Measurements from ENCODE around the gene CDH9.

CDH9 gene

DNA sequence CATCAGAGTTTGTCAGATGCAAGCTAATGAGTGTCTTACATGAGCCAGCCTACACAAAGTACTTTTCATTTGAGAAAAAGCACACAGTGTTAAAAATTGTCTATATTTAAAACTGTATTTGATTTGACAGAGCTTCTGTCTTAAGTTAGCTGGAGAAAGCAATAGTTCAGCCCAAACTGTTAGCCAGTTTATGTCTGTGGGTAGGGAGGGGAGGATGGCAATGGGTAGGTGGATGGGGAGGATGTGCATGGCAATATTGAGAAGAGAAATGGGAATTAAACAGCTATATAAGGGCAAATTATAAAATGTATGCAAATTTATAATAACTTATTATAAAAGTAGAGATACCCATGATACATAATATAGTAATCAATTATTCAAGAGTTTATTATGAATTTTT, 31.3 kb downstream of the CDH9 start:
- no peaks in the 10 kb centered on the region for H3K27me3 ChIP-seq (ENCODE audit: insufficient read depth, poor library complexity, severe bottlenecking)
- DNase-seq (ENCODE audit: low read depth in 1 of 2, low spot score in 1 of 2), result no peak
- no peak overlapping the region for H3K4me3 ChIP-seq (replicated peaks; ENCODE audit: insufficient read depth, low read length)
- TF ChIP-seq, protein P1, sequence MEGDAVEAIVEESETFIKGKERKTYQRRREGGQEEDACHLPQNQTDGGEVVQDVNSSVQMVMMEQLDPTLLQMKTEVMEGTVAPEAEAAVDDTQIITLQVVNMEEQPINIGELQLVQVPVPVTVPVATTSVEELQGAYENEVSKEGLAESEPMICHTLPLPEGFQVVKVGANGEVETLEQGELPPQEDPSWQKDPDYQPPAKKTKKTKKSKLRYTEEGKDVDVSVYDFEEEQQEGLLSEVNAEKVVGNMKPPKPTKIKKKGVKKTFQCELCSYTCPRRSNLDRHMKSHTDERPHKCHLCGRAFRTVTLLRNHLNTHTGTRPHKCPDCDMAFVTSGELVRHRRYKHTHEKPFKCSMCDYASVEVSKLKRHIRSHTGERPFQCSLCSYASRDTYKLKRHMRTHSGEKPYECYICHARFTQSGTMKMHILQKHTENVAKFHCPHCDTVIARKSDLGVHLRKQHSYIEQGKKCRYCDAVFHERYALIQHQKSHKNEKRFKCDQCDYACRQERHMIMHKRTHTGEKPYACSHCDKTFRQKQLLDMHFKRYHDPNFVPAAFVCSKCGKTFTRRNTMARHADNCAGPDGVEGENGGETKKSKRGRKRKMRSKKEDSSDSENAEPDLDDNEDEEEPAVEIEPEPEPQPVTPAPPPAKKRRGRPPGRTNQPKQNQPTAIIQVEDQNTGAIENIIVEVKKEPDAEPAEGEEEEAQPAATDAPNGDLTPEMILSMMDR (IDR thresholded peaks at IDR 0.05; ENCODE audit: insufficient read depth, low read length), result no peak
- TF ChIP-seq GABPA (IDR thresholded peaks at IDR 0.05; ENCODE audit: low read depth) (no peak), SPI1 (IDR thresholded peaks at IDR 0.05; ENCODE audit: borderline replicate concordance, low read depth) (no peak), REST (IDR thresholded peaks at IDR 0.05; ENCODE audit: insufficient replicate concordance, low read depth) (no peak), POLR2AphosphoS5 (IDR thresholded peaks at IDR 0.05; ENCODE audit: low read depth) (no peak)
- no peak overlapping the region for H3K27ac ChIP-seq (replicated peaks)

GRCh38 chr5:26986985-26987384, 51.4 kb downstream of the CDH9 start:
- TF ChIP-seq POLR2AphosphoS5 (IDR thresholded peaks at IDR 0.05; ENCODE audit: low read depth) (no peak), GABPA (IDR thresholded peaks at IDR 0.05; ENCODE audit: low read depth) (no peak)

GRCh38 chr5:26981750-26982149, 56.6 kb downstream of the CDH9 start:
- Histone ChIP-seq H3K27me3 (ENCODE audit: insufficient read depth, poor library complexity, severe bottlenecking) (no peaks in the 10 kb centered on the region), H3K27ac (replicated peaks) (no peak overlapping the region), H3K4me3 (replicated peaks; ENCODE audit: insufficient read depth, low read length) (no peak overlapping the region)
- TF ChIP-seq REST (IDR thresholded peaks at IDR 0.05; ENCODE audit: insufficient replicate concordance, low read depth) (no peak), SPI1 (IDR thresholded peaks at IDR 0.05; ENCODE audit: borderline replicate concordance, low read depth) (no peak), POLR2AphosphoS5 (IDR thresholded peaks at IDR 0.05; ENCODE audit: low read depth) (no peak), GABPA (IDR thresholded peaks at IDR 0.05; ENCODE audit: low read depth) (no peak)
- TF ChIP-seq, protein P1 (IDR thresholded peaks at IDR 0.05; ENCODE audit: insufficient read depth, low read length), result no peak
- DNase-seq (ENCODE audit: low read depth in 1 of 2, low spot score in 1 of 2), result no peak

More at GRCh38 chr5:26986985-26987384, 51.4 kb downstream of the CDH9 start:
- no peak overlapping the region for H3K4me3 ChIP-seq (replicated peaks; ENCODE audit: insufficient read depth, low read length)
- no peak overlapping the region for H3K27ac ChIP-seq (replicated peaks)
- no peaks in the 10 kb centered on the region for H3K27me3 ChIP-seq (ENCODE audit: insufficient read depth, poor library complexity, severe bottlenecking)
- no peak for DNase-seq (ENCODE audit: low read depth in 1 of 2, low spot score in 1 of 2)

DNA sequence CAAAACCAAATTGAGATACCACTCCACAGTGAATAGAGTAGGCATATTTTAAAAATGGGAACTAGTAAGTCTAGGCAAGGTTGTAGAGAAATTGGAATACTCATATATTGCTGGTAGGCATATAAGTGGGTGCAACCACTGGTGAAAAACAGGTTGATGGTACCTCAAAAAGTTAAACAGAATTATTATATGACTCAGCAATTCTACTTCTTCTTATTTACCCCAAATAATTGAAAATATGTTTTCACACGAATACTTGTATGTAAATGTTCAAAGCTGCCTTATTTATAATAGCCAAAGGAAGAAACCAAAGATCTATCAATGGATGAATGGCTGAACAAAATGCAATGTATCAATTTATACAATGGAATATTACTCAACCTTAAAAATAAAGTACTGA, 79.1 kb downstream of the CDH9 start:
- Histone ChIP-seq H3K4me3 (replicated peaks; ENCODE audit: insufficient read depth, low read length) (no peak overlapping the region), H3K27me3 (ENCODE audit: insufficient read depth, poor library complexity, severe bottlenecking) (no peaks in the 10 kb centered on the region), H3K27ac (replicated peaks) (no peak overlapping the region)
- TF ChIP-seq REST (IDR thresholded peaks at IDR 0.05; ENCODE audit: insufficient replicate concordance, low read depth), result no peak
- TF ChIP-seq SPI1 (IDR thresholded peaks at IDR 0.05; ENCODE audit: borderline replicate concordance, low read depth), result no peak
- TF ChIP-seq GABPA (IDR thresholded peaks at IDR 0.05; ENCODE audit: low read depth), result no peak
- no peak for TF ChIP-seq POLR2AphosphoS5 (IDR thresholded peaks at IDR 0.05; ENCODE audit: low read depth)
- TF ChIP-seq, protein P1 (IDR thresholded peaks at IDR 0.05; ENCODE audit: insufficient read depth, low read length), result no peak
- no peak for DNase-seq (ENCODE audit: low read depth in 1 of 2, low spot score in 1 of 2)
